GM19193 (cell line): ENCODE results near the gene IL3.

Experiments used
- POLR2A ChIP-seq: IDR thresholded peaks from 4 replicates; pipeline ENCODE4 v1.6.1; 2011; ENCODE audit not compliant: insufficient read depth, insufficient read length; ENCODE audit errors: extremely low read depth

IL3 gene

GRCh38 chr5:132101385-132101880 lies 41.0 kb downstream of the IL3 start:
- TF ChIP-seq POLR2A = no peak

GRCh38 chr5:132102101-132102701 lies 41.7 kb downstream of the IL3 start:
- TF ChIP-seq POLR2A = no peak

GRCh38 chr5:132102944-132103331 lies 42.5 kb downstream of the IL3 start:
- TF ChIP-seq POLR2A = no peak

GRCh38 chr5:132103332-132103951 lies 43.0 kb downstream of the IL3 start:
- no peak for TF ChIP-seq POLR2A

GRCh38 chr5:132103969-132104391 lies 43.5 kb downstream of the IL3 start:
- TF ChIP-seq POLR2A = no peak

GRCh38 chr5:132104556-132104955 lies 44.1 kb downstream of the IL3 start:
- no peak for TF ChIP-seq POLR2A

GRCh38 chr5:132105688-132106087 lies 45.2 kb downstream of the IL3 start:
- TF ChIP-seq POLR2A = no peak

GRCh38 chr5:132109494-132110053 lies 49.1 kb downstream of the IL3 start:
- no peak for TF ChIP-seq POLR2A

- no peak for TF ChIP-seq POLR2A
Measured at GRCh38 chr5:132110195-132110594, 49.7 kb downstream of the IL3 start.

- TF ChIP-seq POLR2A = no peak
Measured at GRCh38 chr5:132110930-132111329, 50.5 kb downstream of the IL3 start.

- no peak for TF ChIP-seq POLR2A
Measured at GRCh38 chr5:132112111-132112510, 51.7 kb downstream of the IL3 start.
